LNCAP (cell line): ENCODE measurements around the gene ITPR1.

Experiments used
- TF ChIP-seq, protein P1 (sequence below): fragments of 450-650 bp; IDR thresholded peaks from 2 replicates; pipeline ENCODE4 v1.5.1; 2017; ENCODE audit warnings: mild to moderate bottlenecking

Gene ITPR1

GRCh38 chr3:4656059-4656458 is 162.9 kb downstream of the ITPR1 start:
- TF ChIP-seq, protein P1, sequence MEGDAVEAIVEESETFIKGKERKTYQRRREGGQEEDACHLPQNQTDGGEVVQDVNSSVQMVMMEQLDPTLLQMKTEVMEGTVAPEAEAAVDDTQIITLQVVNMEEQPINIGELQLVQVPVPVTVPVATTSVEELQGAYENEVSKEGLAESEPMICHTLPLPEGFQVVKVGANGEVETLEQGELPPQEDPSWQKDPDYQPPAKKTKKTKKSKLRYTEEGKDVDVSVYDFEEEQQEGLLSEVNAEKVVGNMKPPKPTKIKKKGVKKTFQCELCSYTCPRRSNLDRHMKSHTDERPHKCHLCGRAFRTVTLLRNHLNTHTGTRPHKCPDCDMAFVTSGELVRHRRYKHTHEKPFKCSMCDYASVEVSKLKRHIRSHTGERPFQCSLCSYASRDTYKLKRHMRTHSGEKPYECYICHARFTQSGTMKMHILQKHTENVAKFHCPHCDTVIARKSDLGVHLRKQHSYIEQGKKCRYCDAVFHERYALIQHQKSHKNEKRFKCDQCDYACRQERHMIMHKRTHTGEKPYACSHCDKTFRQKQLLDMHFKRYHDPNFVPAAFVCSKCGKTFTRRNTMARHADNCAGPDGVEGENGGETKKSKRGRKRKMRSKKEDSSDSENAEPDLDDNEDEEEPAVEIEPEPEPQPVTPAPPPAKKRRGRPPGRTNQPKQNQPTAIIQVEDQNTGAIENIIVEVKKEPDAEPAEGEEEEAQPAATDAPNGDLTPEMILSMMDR = peak; percentile 91

DNA sequence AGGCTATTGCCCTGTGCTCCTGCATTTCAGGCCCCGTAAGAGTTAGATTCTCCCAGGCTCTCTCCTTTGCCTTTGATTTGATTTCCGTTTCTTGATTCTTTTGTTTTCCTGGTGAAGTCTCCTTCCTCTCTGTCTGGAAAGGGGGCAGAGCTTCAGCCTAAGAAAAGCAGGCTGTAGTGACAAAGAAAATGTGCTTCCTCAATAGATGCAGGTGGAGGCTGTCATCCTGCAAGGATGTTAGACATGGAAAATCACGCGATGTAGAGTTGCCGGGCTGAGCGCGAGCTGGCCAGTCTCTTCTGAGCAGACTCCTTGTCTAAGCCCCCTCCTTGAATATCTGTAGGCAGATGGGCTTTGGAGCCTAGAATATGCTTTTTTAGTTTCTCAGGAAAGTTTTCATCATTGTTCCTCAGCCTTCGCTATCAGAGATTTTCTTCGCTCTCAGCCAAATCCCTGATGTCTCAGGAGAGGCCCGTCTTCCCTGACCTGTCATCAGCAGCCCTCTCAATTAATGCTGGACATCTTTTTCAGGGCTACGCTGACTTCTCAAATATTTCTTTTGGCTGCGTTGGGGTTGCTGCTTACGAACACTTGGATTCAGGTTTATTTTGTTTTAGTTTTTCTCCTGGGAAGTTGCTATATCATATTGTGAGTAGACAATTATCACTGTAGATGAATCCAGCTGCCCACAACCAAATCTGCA is 163.6 kb downstream of the ITPR1 start:
- TF ChIP-seq, protein P1 = no peak

DNA sequence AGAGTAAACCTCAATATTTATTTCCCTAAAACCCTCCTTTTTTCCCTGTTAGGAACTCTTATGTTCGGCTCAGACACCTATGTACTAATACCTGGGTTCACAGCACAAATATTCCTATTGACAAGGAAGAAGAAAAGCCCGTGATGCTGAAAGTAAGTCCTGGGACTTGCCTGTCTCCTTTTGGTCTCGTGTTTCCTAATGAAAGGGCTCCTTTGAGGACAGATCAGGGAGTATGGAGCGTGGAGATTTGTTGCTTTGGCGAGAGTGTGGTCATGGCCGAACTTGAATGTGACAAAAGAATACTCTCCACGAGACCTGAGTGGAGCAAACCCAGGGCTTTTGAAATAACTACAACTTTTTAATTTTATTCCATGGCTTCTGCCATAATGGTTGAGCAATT is 167.8 kb downstream of the ITPR1 start:
- TF ChIP-seq, protein P1 = no peak

DNA sequence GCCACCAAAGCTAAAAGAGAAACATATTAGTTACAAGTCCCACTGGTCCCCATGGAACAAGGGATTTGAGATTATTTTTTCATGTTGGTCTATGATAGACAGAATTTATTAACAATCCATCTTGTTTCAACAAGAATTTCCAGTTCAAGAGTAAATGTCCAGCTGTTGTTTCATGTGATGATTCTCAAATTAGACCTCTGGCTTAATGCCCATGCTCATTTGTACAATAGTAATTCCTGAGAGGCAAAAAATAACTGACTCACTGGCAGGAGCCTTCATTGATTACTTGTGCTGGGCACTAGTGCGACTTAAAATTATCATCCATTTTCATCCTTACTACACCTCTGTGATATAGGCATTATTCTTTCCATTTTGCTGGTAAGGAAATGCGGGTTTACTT is 171.3 kb downstream of the ITPR1 start:
- TF ChIP-seq, protein P1 = no peak

DNA sequence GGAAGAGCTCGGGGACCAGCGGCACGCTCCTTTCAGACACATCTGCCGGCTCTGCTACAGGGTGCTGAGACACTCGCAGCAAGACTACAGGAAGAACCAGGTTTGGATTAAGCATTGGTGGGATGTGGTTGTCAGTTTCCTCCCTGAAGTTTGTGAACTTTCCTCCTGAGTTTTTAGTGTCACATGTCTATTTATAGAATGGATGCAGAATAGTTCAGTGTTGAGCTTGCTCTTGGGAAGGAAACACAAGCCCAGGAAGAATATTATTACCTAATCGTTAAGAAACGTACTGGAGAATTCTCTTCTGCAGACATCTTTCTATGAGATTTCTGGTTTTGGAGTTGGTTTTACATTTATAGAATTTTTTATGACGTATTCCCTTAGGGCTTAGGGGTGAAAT is 172.0 kb downstream of the ITPR1 start:
- TF ChIP-seq, protein P1 = no peak

GRCh38 chr3:4666071-4666470 is 172.9 kb downstream of the ITPR1 start:
- TF ChIP-seq, protein P1 = no peak

DNA sequence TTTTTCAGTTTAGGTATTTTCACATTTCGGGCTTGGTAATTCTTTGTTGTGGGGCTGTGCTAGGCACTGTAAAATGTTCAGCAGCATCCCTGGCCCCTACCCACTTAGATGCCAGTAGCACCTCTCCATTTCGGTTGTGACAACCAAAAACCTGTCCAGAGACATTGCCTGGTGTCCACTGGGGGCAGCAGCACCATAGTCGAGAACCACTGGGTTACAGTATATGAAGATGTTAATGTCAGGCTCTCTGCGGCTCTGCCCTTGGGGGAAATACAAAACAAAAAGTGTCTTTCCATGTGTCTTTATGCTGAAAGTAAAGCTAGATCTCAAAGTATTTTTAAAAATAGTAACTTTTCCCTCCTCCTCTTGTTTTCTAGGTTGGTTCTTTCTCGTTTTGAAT is 177.2 kb downstream of the ITPR1 start:
- TF ChIP-seq, protein P1 = peak; percentile 46; the same call in 1 of the 2 replicates

DNA sequence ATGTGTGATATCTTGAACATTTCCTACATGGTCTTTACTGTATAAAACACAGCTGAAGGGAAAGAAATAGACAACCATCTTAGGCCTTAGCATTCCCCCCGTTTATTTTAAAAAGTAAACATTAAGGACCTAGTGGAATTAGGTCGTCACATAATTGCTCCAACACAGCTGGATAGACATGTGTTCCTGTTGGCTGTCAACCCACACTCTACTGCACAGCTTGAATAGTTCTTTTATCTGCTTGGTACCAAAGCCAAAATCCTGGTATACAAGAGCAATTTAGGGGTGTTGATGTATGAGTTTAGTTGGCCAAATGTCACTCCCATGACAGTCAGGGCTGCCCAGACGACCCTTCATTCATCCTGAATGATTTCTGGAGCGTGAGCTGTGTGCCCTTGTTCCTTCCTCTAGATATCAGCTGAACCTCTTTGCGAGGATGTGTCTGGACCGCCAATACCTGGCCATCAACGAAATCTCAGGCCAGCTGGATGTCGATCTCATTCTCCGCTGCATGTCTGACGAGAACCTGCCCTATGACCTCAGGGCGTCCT is 179.7 kb downstream of the ITPR1 start:
- TF ChIP-seq, protein P1 = no peak
